ENCODE data around the gene SLC25A3. TPM values are rescaled to one million over a fixed set of nuclear protein-coding genes. Genes with fewer than 3 reads are reported as not detected.

The SLC25A3 gene
- 100 to 1,000 TPM; 308 to 594 (median 355) TPM for total RNA-seq
- 100 to 1,000 TPM; 418 to 479 (median 432) TPM for polyA plus RNA-seq
- long read RNA-seq, donor 1, full-length matches to known transcripts = 52 of 74 reads
- long read RNA-seq, donor 1, partial matches to known transcripts = 22 of 74 reads
- long read RNA-seq, donor 1, other reads (novel, unspliced or antisense) = 0 of 74 reads
- long read RNA-seq, donor 2, full-length matches to known transcripts = 65 of 95 reads
- long read RNA-seq, donor 2, partial matches to known transcripts = 24 of 95 reads
- long read RNA-seq, donor 2, other reads (novel, unspliced or antisense) = 6 of 95 reads
- long read RNA-seq, donor 3, full-length matches to known transcripts = 86 of 133 reads
- long read RNA-seq, donor 3, partial matches to known transcripts = 47 of 133 reads
- long read RNA-seq, donor 3, other reads (novel, unspliced or antisense) = 0 of 133 reads
- long read RNA-seq, donor 4, full-length matches to known transcripts = 13 of 18 reads
- long read RNA-seq, donor 4, partial matches to known transcripts = 5 of 18 reads
- long read RNA-seq, donor 4, other reads (novel, unspliced or antisense) = 0 of 18 reads
- long read RNA-seq, donor 5, full-length matches to known transcripts = 129 of 235 reads
- long read RNA-seq, donor 5, partial matches to known transcripts = 75 of 235 reads
- long read RNA-seq, donor 5, other reads (novel, unspliced or antisense) = 31 of 235 reads
- long read RNA-seq, donor 6, full-length matches to known transcripts = 274 of 432 reads
- long read RNA-seq, donor 6, partial matches to known transcripts = 74 of 432 reads
- long read RNA-seq, donor 6, other reads (novel, unspliced or antisense) = 84 of 432 reads
- long read RNA-seq, donor 7, full-length matches to known transcripts = 120 of 176 reads
- long read RNA-seq, donor 7, partial matches to known transcripts = 49 of 176 reads
- long read RNA-seq, donor 7, other reads (novel, unspliced or antisense) = 7 of 176 reads
- long read RNA-seq, donor 8, full-length matches to known transcripts = 177 of 260 reads
- long read RNA-seq, donor 8, partial matches to known transcripts = 71 of 260 reads
- long read RNA-seq, donor 8, other reads (novel, unspliced or antisense) = 12 of 260 reads
- long read RNA-seq, donor 9, full-length matches to known transcripts = 154 of 272 reads
- long read RNA-seq, donor 9, partial matches to known transcripts = 118 of 272 reads
- long read RNA-seq, donor 9, other reads (novel, unspliced or antisense) = 0 of 272 reads
- long read RNA-seq, donor 10, full-length matches to known transcripts = 64 of 73 reads
- long read RNA-seq, donor 10, partial matches to known transcripts = 9 of 73 reads
- long read RNA-seq, donor 10, other reads (novel, unspliced or antisense) = 0 of 73 reads

GRCh38 chr12:98593351-98594049, at the start of gene SLC25A3:
Gene SLC25A3, plus strand, starts transcription at chr12:98593686. Its CDS starts 293 bp downstream, at chr12:98593979.
- H3K9me3 ChIP-seq = no peaks in the 10 kb centered on the region
- peak within 1 kb of the TSS; percentile 93 to 99 (median 98) for H3K27ac ChIP-seq
- intact Hi-C loops (cut with DNase I; ENCODE audit: low total_unique reads) = no loop called here
- no peaks in the 10 kb centered on the region for H3K27me3 ChIP-seq
- TF ChIP-seq POLR2AphosphoS5 (IDR thresholded peaks at IDR 0.05) = peak; percentile 98 to 100 (median 99)
- TF ChIP-seq CTCF (IDR thresholded peaks at IDR 0.05) = no peak
- TF ChIP-seq EP300 (IDR thresholded peaks at IDR 0.05) = no peak
- TF ChIP-seq POLR2A (IDR thresholded peaks at IDR 0.05) = peak in 2 of 4 donors; percentile 85 to 93
- peaks cover 6 to 40% (median 29%) of the 10 kb centered on the region in 4 donors for H3K4me1 ChIP-seq
- 0 to 1% (median 1%) methylated on average over 52 to 67 of the region's 67 CpGs for WGBS, 5 donors
- H3K36me3 ChIP-seq = peaks cover 18 to 28% (median 23%) of the 10 kb centered on the region in 4 donors
- peak; percentile 96 to 100 for DNase-seq
- H3K4me3 ChIP-seq = peak within 1 kb of the TSS; percentile 86 to 95 (median 88)

- DNase-seq = no peak
- H3K4me3 ChIP-seq = no peak overlapping the region
- H3K27ac ChIP-seq = no peak overlapping the region
- intact Hi-C loops (cut with DNase I; ENCODE audit: low total_unique reads) = no loop called here
- H3K4me1 ChIP-seq = no peaks in the 10 kb centered on the region
- TF ChIP-seq EP300 (IDR thresholded peaks at IDR 0.05) (no peak), CTCF (IDR thresholded peaks at IDR 0.05) (no peak), POLR2AphosphoS5 (IDR thresholded peaks at IDR 0.05) (no peak), POLR2A (IDR thresholded peaks at IDR 0.05) (no peak)
- H3K27me3 ChIP-seq = no peaks in the 10 kb centered on the region
- peaks cover 18 to 88% (median 81%) of the 10 kb centered on the region in 4 donors for H3K36me3 ChIP-seq
- H3K9me3 ChIP-seq = no peaks in the 10 kb centered on the region
Observed at GRCh38 chr12:98543701-98544100, 49.8 kb upstream of the SLC25A3 start.

GRCh38 chr12:98544751-98545150, 48.7 kb upstream of the SLC25A3 start:
- intact Hi-C loops (cut with DNase I; ENCODE audit: low total_unique reads) = no loop called here
- H3K4me3 ChIP-seq = no peak overlapping the region
- no peak overlapping the region for H3K27ac ChIP-seq
- 78 to 96% (median 83%) methylated on average over 1 of the region's 1 CpG for WGBS, 5 donors
- H3K4me1 ChIP-seq = no peaks in the 10 kb centered on the region
- H3K9me3 ChIP-seq = no peaks in the 10 kb centered on the region
- DNase-seq = no peak
- H3K36me3 ChIP-seq = peaks cover 18 to 89% (median 82%) of the 10 kb centered on the region in 4 donors
- H3K27me3 ChIP-seq = no peaks in the 10 kb centered on the region
- TF ChIP-seq CTCF (IDR thresholded peaks at IDR 0.05) = no peak
- no peak for TF ChIP-seq EP300 (IDR thresholded peaks at IDR 0.05)
- no peak for TF ChIP-seq POLR2A (IDR thresholded peaks at IDR 0.05)
- no peak for TF ChIP-seq POLR2AphosphoS5 (IDR thresholded peaks at IDR 0.05)

All from stomach (tissue), 19 donors.